GM18519 (cell line): ENCODE measurements around the gene ANO2.
"Not testable (repeated sequence)": the region's sequence is repeated elsewhere in the genome, so short reads cannot be mapped to it uniquely, and the experiment has no call there.

ENCODE experiments used
- ATAC-seq: cut with Tn5 transposase; IDR thresholded peaks from one replicate; pipeline ENCODE4 v1.9.1; 2021; ENCODE audit warnings: mild to moderate bottlenecking, moderate library complexity; ENCODE audit not compliant: unreplicated experiment, low FRiP score

ANO2 gene

DNA sequence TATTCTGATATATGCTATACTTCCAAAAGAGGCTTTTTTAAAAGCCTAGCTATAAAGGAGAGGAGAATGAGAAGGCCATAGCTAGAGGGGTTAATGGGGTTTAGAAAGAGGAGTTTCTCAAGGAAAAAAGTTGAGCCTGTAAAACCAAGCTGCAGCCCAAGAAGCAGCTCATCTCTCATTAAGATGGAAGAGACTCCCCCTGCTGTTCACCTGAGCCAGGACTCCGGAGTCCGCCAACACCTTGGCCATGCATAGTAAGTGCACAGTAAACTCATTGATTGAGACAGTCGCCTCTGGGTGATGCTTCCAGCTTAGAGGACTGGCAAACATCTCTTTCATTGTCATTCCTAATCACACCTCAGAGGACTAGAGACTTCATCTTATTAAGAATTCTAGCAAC lies 46.2 kb downstream of the ANO2 start:
- ATAC-seq: no peak

DNA sequence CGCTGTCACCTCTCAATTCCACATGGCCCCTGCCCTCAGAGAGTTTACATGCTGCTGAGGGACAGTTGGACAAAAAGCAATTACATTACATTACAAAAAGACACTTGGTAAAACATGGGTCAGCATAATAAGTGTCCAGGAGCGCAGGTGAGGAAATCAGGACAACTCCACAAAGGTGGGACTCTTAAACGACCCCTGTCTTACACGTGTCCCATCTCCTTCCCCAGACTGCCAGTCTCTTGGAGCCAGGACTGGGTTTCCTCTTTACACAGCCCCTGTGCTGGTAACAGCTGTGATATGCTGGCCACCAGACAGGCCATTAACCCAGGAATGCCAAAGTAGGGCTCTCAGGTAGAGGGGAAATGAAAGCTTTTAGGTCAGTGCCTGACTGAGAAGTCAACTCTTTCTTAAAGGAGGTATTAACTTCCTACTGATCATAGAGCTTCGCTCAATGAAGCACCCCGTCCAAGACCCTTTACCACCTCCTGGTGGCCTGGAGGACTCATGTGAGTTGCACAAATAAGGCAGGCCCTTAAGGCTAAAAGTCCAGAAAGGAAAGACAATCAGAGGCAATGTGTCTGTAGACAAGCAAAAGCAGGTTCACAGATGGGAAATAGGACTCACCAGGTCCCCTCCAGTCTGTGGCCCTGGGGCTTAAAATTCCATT lies 55.5 kb downstream of the ANO2 start:
- no peak for ATAC-seq

- ATAC-seq: no peak
Observed at GRCh38 chr12:5888816-5889315, 56.2 kb downstream of the ANO2 start.

DNA sequence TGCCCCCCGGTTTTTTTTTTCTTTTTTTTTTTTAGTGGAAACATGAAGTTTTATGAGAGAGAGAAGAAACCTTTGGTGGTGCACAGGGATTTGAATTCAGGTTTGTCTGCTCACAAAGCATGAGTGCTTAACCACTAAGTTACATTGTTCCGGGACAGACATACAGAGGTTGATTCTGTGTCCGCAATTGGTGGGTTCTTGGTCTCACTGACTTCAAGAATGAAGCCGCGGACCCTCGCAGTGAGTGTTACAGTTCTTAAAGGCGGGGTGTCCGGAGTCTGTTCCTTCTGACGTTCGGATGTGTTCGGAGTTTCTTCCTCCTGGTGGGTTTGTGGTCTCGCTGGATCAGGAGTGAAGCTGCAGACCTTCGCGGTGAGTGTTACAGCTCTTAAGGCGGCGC lies 57.2 kb downstream of the ANO2 start:
- ATAC-seq: not testable (repeated sequence)

GRCh38 chr12:5884866-5885265 lies 60.2 kb downstream of the ANO2 start:
- ATAC-seq: no peak

- no peak for ATAC-seq
Observed at GRCh38 chr12:5884285-5884684, 60.8 kb downstream of the ANO2 start.

DNA sequence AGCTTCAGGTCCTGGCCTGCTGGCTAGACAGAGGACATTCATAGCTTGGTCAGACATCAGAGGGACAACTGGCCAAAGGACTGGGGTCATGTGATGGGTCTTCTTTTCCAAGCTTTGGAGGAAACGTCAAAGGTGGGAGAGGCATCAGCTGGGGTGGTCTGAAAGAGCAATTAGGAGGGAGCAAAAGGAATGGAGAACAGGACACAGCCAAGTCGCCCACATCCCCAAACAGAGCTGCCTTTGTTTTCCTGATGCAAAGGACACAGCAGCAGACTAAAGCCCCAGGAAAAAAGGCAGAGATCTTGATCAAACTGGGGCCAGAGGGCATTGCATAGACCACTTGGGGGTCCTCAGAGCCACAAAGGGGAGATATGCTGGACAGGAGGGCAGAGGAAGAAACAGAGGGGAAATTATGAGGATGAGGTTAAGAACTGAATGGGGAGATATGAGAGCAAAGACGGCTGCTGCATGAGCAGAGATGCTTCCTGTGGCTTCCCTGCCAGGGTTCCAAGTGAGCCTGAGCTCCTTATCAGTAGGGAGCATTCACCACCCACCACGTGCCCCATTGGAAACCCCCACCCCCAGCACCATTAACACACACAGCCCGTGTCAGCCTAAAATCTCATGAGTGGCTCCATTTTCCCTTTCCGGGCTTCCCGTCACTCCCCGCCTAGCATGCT lies 62.4 kb downstream of the ANO2 start:
- ATAC-seq: no peak

DNA sequence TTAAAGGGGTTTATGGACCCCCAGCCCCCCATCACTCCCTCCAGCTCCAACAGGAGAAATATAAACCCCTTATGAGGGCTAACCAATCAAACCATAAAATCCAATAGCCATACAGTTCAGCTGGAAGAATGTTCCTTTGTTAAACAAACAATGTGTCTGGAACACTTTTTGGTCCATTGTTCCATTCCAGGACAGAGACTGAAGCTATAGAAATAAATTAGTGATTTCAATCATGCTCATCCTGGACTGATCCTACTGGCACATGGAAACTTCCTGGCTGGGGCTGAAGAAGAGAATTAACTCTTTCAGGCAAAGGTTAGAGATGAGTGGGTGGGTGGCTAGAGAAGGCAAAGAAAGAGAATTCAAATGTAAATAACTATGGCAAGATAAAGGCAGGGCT lies 63.4 kb downstream of the ANO2 start:
- ATAC-seq: no peak

DNA sequence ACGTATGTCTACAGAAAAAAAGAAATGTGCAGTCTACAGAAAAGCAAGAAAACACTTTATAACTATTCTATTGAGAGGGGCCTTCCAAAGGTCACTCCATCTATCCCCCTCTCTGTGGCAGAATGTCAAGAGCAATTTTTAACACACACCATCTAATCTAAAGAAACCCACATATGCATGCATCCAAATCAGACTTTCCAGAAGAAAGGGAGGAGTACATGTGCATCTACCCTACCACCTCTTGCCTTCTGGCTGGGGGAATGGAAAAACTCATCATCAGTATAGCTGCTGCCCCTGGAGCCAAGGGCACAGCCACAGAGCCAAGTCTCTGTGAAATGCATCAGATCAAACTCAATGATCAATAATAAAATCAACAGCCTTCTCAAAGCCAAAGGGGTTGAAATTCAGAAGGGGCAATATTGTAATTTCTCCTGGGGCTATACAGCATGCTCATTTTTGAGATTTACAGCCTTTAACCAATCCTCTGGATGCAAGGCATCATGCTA lies 63.9 kb downstream of the ANO2 start:
- no peak for ATAC-seq

GRCh38 chr12:5875851-5876250 lies 69.2 kb downstream of the ANO2 start:
- ATAC-seq: no peak

- ATAC-seq: no peak
Observed at GRCh38 chr12:5874514-5874913, 70.5 kb downstream of the ANO2 start.

GRCh38 chr12:5873281-5873919 lies 71.7 kb downstream of the ANO2 start:
- ATAC-seq: no peak

DNA sequence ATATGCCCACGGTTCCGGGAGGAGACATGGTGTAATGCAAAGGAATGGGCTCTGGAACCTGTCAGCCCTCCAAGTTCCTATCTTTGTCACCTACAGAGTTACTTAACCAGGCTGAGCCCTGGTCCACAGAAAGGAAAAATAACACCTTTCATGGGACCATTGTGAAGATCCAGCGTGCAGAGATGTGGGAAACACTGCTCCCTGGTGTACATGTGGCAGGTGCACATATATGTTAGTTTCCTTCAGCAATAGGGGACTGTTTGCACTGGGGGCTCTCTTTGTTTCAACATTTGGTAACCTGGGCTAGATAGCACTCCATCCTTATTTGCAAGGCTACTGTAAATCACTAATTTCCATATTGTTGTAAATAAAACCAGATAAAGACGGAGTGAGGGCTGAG lies 72.3 kb downstream of the ANO2 start:
- ATAC-seq: no peak

DNA sequence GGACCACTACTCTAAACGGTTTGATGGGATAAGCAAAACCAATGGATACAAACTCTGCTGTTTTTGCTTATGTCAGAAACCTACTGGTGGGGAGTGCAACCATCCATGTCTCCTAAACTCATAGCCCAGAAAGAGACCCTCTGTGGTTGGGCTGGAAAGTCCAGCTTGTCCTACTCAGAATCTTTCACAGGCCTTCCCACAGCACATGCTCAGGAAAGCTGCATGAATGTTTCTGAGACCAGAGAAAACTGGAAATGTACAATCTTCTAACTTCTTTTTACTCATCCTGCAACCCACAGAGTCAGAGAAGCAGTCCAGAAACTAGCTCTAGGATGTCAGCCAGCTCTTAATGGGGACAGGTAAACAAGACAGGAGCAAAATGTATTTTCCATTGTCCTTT lies 73.3 kb downstream of the ANO2 start:
- no peak for ATAC-seq

GRCh38 chr12:5870183-5870582 lies 74.9 kb downstream of the ANO2 start:
- no peak for ATAC-seq

DNA sequence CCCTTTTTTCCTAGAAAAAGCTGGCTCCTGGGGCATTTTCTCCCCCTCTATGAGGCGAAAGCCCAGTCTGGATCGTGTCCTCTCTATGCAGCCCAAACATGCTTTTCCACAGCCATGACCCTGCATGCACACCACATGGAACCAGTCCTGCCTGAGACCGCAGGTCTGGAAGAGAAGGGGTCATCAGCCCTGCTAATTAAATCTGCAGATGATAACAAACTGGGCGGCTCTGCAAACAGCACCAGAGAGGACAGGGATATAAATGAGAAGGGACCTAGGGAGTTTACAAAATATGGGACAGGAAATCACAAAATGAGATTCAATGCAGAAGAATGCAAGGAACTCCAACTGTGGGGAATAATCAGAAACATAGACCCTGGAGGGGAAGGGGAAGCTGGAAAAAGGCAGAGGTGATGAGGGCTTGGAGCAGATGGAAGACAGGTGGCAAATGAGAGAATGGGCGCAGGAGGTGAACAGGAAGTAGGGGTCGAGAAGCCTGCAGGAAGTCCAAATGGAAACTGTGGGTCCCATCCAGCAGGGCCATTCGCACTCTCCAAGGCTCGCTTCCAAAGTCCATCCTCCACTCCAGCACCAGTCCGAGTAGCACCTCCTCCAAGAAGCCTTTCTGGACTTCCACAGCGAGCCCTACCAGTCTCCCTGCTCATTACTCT lies 76.3 kb downstream of the ANO2 start:
- ATAC-seq: no peak

DNA sequence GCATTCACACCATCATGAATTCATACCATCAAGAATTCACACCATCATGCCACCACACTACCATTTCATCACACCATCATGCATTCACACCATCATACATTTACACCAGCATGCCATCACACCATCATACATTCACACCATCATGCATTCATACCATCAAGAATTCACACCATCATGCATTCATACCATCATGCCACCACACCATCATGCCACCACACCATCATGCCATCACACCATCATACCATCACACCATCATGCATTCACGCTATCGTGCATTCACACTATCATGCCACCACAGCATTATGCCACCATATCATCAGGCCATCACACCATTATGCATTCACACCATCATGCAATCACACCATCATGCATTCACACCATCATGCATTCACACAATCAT lies 79.7 kb downstream of the ANO2 start:
- ATAC-seq: no peak

GRCh38 chr12:5864972-5865371 lies 80.1 kb downstream of the ANO2 start:
- ATAC-seq: no peak

DNA sequence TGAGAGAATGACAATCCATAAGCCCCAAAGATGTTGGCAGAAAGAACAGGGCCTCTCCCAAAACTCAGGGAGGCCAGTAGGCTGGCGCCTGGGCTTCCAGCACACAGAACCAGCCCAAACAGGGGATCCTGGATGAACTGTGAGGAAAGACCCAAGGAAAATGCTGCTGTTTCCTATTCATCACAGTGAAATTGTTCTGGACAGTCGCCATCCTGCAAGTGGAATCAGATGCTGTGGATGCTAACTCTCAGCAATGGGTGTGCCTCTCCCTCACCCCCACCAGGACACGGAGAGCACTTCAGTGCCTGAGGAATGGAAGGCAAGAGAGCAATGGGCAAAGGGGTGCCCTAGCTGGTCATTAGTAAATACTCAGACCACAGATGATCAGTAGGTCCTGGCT lies 80.8 kb downstream of the ANO2 start:
- ATAC-seq: no peak

- no peak for ATAC-seq
Observed at GRCh38 chr12:5861416-5861815, 83.6 kb downstream of the ANO2 start.

DNA sequence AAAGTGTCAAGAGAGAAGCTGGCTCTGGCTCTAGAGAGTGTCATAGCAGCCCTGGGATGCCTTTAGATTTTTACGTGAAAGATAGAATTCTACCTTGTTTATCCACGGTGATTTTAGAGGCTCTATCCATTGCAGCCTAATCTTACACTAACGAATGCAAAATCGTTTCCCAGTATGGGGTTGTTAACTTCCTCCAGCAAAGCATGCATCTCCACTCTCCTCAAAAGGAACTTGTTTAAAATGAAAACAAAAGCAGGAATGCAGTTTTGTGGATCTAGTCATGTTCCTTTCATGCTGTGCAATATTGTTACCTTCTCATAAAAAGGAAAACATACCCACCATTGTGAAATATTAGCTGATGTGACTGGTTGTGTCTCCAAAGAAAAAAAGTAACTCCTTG lies 88.4 kb downstream of the ANO2 start:
- no peak for ATAC-seq
